Dedifferentiated amniotic fluid mesenchymal stem cell (primary cell): ENCODE results near the gene TIMP3.

Experiments
- DNase-seq: peaks from one replicate; pipeline ENCODE4 v3.0.0-alpha.2; 2016; ENCODE audit errors: extremely low spot score

TIMP3 gene

GRCh38 chr22:32882774-32883530, 81.4 kb downstream of the TIMP3 start:
- no peak for DNase-seq

GRCh38 chr22:32887324-32887980, 85.9 kb downstream of the TIMP3 start:
- DNase-seq: no peak

GRCh38 chr22:32888976-32889375, 87.5 kb downstream of the TIMP3 start:
- DNase-seq: no peak

- no peak for DNase-seq
These were observed 95.4 kb downstream of the TIMP3 start for GRCh38 chr22:32896891-32897290.

GRCh38 chr22:32897400-32897799, 95.9 kb downstream of the TIMP3 start:
- peak; percentile 87 for DNase-seq

- no peak for DNase-seq
These were observed 99.6 kb downstream of the TIMP3 start for GRCh38 chr22:32900886-32901635.

- no peak for DNase-seq
These were observed 100.4 kb downstream of the TIMP3 start for GRCh38 chr22:32901925-32902324.

GRCh38 chr22:32903507-32903906, 102.0 kb downstream of the TIMP3 start:
- no peak for DNase-seq

GRCh38 chr22:32904044-32904443, 102.5 kb downstream of the TIMP3 start:
- no peak for DNase-seq

GRCh38 chr22:32905400-32905799, 103.9 kb downstream of the TIMP3 start:
- no peak for DNase-seq

GRCh38 chr22:32909581-32910428, 108.3 kb downstream of the TIMP3 start:
- no peak for DNase-seq

- DNase-seq: no peak
These were observed 108.9 kb downstream of the TIMP3 start for GRCh38 chr22:32910429-32910772.

- no peak for DNase-seq
These were observed 110.0 kb downstream of the TIMP3 start for GRCh38 chr22:32911503-32911902.
